GM19452 (cell line): ENCODE results near the gene UGDH.
"Not testable (repeated sequence)": the region's sequence is repeated elsewhere in the genome, so short reads cannot be mapped to it uniquely, and the experiment has no call there.

Experiments used
- ATAC-seq: cut with Tn5 transposase; IDR thresholded peaks from one replicate; pipeline ENCODE4 v1.9.1; 2021; ENCODE audit not compliant: unreplicated experiment

Gene UGDH

DNA sequence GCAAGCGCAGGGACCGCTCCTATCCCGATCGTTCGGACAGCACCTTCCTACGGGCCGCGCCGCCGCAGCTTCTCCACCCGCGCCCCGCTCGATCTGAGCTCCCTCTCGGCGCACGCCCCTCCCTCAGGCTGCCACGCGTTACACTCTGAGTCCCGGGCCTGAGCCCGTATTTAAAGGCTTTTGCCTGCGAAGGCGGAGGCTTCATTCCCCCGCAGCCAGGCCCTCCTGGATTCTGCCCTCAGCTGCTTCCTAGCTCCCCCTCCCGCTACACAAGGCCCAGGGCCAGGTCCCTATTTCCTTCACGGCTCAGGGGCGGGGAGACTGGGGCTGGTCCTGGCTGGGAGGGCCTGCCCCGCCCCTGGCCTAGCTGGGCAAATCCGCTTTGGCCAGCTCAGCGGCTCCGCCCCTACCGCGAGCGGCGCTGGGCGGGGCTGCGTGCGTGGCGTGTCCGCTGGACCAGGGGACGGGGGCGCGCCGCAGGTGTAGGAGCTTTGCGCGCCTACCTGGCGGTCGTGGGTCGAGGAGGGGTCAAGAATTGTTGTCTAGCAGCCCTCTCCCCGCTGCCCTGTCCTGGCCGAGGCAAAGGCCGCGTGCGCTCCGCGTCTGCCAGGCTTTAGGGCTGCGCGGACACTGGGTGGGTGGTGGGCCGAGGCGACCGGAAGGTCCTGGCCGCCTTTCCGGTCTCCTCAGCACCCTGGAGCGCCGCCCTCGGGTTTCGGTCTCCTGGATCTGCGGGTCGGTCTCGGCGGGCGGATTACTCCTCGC lies at the start of gene UGDH:
Gene UGDH (minus strand): TSS at position 144 of the 765 bp plus-strand sequence. CDS start 5,927 bp downstream, outside the sequence.
- peak; percentile 95 for ATAC-seq

DNA sequence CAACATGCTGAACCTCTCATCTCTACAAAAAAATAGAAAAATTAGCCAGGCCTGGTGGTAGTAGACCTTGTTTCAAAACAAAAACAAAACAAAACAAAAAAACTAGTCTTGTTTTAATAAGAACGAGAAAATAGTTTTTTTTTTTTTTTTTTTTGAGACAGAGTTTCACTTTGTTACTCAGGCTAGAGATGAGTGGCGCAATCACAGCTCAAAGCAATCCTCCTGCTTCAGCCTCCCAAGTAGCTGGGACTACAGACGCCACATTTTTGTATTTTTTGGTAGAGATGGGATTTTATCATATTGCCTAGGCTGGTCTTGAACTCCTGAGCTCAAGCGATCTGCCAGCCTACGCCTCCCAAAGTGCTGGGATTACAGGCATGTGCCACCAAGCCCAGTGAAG lies 47.7 kb upstream of the UGDH start:
- ATAC-seq, result no peak

DNA sequence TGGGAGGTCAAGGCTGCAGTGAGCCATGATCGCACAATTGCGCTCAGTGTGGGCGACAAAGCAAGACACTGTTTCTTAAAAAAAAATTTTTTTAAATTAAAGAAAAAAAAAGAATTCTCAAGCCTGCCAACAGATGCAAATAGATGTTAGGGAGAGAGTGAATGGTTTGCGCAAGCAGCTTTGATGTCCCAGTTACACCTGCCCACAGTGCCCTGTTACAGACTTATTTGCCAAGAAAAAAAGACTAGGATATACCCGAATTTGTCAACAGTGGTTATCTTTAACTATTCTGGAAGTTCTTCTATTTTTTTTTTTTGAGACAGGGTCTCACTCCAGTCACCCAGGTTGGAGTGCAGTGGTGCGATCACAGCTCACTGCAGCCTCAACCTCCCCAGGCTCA lies 44.3 kb upstream of the UGDH start:
- no peak for ATAC-seq

DNA sequence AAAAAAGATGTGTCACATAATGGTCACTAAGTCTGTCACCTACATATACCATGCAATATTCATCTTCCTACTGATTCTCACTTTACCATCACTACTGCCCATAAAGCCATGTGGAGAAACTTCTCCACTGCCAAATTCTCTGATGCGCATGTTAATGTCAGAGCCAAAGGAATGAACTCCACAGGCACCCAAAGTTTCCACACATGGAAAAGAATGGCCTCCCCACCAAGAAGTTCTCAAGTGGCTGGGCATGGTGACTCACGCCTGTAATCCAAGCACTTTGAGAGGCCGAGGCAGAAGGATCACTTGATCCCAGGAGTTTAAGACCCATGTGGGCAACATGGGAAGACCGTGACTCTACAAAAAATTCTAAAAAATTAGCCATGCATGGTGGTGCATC lies 43.8 kb upstream of the UGDH start:
- no peak for ATAC-seq

DNA sequence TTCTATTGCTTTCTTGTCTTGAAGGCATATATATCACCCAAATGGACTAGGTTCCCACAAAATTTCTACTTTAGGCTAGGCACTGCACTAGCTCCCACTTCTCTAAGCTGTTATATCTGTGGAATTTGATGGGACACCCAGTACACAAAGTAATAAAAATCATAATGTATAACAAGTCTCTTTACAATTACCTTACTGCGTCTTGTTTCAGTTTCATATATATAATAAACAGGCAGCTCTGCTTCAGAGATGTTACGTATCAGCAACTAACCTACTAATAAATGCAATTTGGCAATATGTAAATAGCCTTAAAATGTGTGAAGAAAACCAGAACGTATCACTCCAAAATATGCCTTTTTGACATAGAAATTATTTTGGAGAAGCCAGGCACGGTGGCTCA lies 42.0 kb upstream of the UGDH start:
- ATAC-seq, result no peak

DNA sequence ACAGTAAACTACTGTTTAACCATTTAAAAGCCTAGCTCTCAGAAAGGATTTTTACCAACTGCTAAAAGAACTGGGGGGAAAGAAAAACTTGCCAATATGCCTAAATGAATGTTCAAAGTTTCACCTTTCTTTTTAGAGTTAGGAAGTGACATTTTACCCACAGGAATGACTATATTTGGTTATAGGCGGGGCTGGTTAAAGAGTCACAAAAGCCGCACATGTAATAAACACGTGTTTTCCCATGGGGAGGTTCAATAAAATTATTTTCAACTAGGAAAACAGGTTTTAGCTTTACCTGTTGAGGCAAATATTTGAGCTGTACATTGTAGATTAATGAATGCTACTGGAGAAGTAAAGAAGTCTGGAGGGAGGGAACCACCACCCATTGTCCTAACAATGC lies 41.6 kb upstream of the UGDH start:
- ATAC-seq, result no peak

DNA sequence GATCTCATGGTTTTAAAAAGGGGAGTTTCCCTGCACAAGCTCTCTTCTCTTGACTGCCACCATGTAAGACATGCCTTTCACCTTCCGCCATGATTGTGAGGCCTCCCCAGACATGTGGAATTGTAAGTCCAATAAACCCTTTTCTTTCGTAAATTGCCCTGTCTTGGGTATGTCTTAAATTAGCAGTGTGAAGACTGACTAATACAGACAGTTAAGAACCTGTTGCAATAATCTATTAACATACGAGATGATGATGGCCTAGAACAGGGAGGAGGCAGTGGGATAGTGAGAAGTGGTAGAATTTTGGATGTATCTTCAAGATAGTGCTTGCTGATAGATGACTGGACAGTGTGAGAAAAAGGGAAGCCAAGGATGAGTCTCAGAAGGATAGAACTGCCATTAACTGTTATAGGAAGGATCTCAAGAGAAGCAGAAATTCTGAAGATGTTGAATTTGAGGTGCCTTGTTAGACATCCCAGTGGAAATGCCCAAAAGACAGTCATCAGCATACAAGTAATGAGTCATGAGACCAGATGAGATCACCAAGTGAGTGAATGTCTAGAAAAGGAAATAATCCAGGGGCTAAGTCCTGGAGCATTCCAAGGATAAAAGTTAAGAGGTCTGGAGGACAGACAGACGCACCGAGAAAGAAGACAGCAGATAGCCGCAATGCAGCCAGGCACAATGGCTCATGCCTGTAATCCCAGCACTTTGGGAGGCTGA lies 38.8 kb upstream of the UGDH start:
- no peak for ATAC-seq

DNA sequence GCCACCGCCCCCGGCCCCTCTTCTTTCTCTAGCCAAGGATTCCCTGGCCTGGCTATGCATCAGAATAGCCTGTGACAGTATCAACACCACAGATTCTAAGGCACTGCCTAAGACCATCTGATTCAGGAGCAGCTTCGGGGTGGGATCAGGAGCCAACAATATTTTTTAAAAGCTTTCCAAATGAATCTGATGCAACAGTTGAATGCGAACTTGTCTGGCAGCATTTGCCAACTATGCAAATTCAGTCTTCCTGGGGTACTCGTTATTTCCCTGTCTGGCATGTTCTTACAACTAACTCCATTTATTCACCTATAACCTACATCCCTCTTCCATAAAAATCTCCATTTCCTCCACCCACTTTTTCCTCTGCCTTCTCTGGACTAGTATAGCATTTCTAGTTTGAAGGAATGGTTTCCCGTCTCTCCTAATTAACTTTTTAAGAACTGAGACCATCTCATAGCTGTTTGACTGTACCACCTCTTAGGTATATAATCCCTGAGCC lies 36.2 kb upstream of the UGDH start:
- no peak for ATAC-seq

DNA sequence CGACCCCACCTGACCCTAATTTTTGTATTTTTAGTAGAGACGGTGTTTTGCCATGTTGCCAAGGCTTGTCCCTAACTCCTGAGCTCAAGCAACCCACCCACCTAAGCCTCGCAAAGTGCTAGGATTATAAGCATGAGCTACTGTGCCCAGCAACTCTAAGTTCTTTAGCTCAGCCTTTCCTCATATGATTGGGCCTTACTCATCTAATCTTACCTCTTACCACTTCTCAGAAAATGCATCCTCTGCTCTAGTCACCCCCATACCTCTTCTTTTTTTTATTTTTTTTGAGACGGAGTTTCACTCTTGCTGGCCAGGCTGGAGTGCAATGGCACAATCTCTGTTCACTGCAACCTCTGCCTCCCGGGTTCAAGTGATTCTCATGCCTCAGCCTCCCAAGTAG lies 35.6 kb upstream of the UGDH start:
- ATAC-seq, result no peak

DNA sequence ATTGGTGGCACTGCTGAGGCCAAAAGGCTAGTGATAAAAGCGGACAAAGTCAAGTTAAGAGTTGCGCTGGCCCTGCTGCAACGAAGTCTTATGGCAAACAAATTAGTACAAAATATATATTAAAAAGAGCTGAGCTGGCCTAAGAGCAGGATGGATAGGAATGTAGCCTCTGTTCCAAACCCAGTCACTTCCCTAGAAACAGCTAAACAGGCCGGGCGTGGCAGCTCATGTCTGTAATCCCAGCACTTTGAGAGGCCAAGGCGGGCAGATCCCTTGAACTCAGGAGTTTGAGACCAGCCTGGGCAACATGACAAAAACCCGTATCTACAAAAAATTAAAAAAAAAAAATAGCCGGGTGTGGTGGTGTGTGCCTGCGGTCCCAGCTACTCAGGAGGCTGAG lies 32.4 kb upstream of the UGDH start:
- ATAC-seq, result no peak

DNA sequence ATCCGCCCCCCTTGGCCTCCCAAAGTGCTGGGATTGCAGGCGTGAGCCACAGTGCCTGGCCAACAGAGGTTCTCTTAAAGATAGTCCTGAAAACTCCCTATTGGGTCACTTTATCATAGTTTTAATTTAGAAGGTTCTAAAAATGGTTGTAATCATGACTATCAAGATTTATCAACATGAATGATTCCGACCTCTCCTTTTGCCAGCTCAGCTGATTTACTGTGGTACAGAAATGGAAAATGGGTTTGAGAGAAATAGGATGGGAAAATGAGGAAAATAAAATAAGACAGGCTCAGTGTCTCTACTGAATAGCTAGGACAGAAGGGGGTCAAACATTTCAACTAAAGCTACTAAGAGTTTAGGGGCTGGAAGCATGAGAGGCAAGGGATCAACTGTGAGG lies 28.2 kb upstream of the UGDH start:
- no peak for ATAC-seq

DNA sequence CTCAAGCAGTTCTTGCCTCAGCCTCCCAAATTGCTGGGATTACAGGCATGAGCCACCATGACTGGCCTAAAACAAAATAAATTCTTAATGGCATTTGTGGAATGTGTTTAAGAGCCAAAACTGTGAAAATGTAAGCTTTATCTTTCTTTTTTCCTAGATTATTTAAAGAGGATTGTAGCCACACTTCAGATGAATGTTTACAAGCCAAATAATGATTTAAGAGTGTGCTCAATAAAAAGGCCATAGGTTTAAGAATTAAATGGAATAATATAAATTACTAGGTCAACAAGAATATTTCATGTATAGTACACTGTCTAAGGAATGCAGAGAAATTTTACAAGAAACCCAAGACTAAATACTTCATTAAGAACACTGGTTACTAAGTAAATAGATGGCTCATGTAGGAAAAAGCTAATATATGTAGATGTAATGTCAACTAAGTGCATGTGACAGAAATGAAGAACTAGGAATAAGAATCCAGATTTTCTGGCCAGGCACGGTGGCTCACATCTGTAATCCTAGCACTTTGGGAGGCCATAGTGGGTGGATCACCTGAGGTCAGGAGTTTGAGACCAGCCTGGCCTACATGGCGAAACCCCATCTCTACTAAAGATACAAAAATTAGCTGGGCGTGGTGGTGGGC lies 21.3 kb upstream of the UGDH start:
- ATAC-seq, result no peak

DNA sequence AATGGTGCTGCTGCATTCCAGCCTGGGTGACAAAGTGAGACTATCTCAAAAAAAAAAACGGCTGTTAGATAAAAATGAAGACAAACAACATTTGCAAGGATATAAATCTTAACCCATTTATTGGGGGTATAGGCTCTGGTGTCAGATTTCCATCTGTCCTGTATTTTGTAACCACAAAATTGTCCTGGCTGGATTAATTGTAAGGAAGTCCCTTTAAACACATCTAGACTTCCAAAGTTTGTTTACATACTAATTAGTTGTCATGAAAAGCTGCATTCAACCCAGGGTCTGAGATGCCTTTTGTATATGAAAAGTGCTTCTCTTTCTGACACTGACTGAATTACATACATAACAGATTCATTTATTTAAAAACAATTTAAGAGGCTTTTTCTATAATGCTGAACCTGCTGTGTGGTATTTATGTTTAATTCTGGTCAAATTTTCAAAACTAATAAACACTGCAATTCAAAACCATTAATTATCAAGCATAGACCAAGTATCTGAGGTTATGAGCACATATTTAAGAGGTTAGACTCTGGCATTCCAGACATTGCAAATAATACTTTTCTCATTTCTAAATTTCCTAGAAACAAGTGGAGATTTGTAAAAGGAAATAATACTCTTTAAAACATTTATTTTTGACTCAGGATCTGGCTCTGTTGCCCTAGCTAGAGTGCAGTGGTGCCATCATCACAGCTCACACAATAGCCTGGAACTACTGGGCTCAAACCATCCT lies 17.5 kb upstream of the UGDH start:
- ATAC-seq, result no peak

DNA sequence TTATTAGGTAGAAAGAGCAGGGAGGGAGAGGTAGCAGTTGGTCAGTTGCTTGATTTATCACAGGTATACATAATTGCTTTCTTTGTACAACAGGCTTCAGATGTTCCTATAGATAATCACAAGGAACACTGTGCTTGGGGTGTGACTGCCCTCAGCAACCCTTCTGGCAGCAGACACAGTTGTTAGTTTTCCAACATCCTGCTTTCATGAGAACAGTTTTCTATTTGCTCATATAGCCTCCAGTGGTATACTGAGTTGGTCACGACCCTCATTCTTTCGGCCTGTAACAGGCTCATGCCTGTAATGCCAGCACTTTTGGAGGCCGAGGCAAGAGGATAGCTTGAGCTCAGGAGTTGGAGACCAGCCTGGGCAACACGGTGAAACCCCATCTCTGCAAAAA lies 16.8 kb upstream of the UGDH start:
- not testable (repeated sequence) for ATAC-seq

DNA sequence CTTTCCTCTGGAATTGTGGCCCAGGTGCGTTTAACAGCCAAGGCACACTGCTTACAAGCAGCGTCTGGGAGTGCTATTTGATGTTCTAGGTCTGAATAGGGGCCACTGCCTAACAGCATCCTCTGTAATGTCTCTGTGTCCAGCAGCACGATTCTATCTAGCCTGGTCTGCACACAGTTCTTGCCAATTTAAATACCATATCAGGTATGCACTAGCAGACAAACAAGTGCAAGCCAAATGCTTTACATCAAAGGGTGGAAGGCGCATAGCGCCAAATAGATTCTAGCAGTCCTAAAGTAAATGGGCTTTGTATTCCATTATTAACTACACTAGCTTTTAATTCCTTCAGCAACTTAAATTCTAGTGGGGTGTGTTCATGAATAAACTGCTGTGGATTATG lies 15.8 kb upstream of the UGDH start:
- no peak for ATAC-seq

DNA sequence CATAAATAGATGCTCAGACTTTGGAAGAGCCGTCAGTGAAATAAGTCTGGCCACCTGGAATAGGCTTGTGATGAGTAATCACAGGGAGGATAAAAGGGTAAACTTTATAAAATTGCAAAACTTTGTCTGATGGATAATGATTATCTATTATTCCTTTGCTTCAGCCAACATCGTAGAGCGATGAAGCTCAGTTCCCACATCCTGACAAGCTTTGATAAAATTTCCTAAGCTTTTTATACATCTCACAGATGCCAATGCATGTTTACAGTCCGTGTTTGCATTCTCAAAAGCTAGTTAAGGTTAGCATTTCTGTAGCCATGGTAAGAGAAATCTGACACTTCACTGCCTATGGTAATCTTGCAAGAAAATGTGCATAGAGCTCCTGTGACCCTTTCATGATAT lies 15.4 kb upstream of the UGDH start:
- ATAC-seq, result no peak

DNA sequence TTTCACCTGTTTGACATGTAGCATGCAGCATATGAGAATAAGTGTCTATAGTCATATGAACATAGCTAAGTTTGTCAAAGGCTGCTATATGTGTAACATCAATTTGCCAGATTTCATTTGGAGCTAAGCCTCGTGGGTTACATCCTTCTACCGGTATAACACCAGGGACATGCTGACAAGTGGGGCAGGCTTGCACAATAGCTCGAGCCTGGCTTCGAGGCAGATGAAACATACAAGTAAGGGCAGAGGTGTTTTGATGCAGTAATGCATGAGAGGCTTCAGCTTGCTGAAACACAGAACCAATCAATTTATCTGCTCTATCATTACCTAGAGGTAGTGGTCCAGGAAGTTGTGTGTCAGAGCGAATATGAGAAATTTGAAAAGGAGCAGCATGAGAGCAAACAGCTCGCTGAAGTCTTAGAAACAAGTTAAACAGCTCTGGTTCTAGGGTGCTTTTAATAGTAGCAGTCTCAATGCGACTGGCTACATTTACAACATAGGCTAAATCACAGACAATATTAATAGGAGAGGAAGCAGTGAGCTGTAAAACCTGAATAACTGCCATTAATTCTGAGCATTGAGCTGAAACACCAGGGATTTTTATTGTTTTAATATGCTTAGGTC lies 14.9 kb upstream of the UGDH start:
- ATAC-seq, result no peak

DNA sequence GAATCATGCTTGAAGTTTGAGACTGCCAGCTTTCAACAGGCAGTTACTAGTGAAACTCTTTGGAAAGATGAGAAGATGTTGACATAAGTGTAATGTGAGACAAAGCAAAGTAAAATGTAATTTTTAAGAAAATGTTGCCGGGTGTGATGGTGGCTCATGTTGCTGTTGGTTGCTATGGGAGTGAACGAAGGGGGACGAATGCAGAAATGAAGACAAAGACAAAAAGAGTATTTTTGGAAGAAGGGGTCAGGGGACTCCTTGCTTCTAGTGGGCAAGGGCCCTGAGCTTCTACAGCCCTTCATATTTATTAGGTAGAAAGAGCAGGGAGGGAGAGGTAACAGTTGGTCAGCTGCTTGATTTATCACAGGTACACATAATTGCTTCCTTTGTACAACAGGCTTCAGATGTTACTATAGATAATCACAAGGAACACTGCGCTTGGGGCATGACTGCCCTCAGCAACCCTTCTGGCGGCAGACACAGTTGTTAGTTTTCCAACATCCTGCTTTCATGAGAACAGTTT lies 11.9 kb upstream of the UGDH start:
- no peak for ATAC-seq

DNA sequence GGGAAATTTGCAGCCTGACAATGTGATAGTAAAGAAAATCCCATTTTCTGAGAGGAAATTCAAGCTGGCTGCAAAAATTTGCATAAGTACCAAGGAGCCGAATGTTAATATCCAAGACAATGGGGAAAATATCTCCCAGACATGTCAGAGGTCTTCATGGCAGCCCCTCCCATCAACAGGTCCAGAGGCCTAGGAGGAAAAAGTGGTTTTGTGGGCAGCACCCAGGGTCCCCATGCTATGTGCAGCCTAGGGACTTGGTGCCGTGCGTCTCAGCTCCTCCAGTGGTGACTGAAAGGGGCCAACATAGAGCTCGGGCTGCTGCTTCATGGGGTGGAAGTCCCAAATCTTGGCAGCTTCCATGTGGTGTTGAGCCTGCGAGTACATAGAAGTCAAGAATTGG lies 6.3 kb upstream of the UGDH start:
- no peak for ATAC-seq

DNA sequence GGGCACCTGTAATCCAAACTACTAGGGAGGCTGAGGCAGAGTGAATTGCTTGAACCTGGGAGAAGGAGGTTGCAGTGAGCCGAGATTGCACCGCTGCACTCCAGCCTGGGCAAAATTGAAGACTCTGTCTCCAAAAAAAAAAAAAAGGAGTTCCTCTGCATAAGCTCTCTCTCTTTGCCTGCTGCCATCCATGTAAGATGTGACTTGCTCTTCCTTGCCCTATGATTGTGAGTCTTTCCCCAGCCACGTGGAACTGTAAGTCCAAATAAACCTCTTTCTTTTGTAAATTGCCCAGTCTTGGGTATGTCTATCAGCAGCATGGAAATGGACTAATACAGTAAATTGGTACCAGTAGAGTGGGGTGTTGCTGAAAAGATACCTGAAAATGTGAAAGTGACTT lies 5.0 kb upstream of the UGDH start:
- ATAC-seq, result not testable (repeated sequence)

DNA sequence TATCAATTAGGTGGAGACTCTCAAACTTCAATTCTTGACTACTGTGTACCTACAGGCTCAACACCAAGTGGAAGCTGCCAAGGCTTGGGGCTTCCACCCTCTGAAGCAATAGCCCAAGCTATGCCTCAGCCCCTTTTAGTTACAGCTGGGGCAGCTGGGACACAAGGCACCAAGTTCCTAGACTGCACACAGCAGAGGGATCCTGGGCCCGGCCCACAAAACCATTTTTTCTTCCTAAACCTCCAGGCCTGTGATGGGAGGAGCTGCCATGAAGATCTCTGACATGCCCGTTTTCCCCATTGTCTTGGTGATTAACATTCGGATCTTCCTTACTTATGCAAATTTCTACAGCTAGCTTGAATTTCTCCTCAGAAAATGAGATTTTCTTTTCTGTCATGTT lies 3.4 kb upstream of the UGDH start:
- no peak for ATAC-seq
